Measurements from ENCODE around the gene MTERF2.

DNA sequence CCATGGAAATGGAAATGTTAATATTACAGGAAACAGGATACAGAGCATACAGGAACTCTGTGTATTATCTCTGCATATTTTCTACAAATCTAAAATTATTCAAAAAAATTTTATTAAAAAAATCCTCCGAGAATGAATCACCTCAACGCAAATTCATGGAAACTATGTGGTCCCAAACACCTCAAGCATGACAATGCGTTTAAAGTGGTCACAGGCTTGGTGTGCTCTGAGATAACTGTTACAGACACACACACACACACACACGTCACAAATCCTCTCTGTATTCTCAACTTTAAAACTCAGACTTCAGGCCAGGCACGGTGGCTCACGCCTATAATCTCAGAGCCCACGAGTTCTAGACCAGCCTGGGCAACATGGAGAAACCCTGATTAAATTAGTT, 45.3 kb upstream of the MTERF2 start:
- TF ChIP-seq CTCF (IDR thresholded peaks at IDR 0.05; ENCODE audit: low read depth, low read length) (no peak), POLR2A (IDR thresholded peaks at IDR 0.05; ENCODE audit: extremely low read depth, insufficient read length) (no peak), MYC (IDR thresholded peaks at IDR 0.05; ENCODE audit: low read depth, low read length) (no peak), MAX (IDR thresholded peaks at IDR 0.05; ENCODE audit: low read depth, low read length) (no peak)

Data from NB4 (cell line).